SK-N-MC (cell line): ENCODE data around the gene SETD2.
"Not testable (repeated sequence)": the region's sequence is repeated elsewhere in the genome, so short reads cannot be mapped to it uniquely, and the experiment has no call there.

Source experiments
- DNase-seq: peaks from one replicate; pipeline ENCODE4 v3.0.0-alpha.2; 2011; ENCODE audit warnings: low read depth, low spot score
- H3K27ac ChIP-seq: fragments of 200-600 bp; sonication (generic); 2 replicates; pipeline ENCODE4 v1.5.1; 2016; ENCODE audit warnings: mixed run types
- H3K36me3 ChIP-seq: fragments of 200-600 bp; sonication (generic); 2 replicates; pipeline ENCODE4 v1.6.1; 2017; ENCODE audit warnings: antibody characterized with exemption, low read length, mixed read lengths; ENCODE audit not compliant: insufficient read depth
- H3K4me3 ChIP-seq: fragments of 200-600 bp; sonication (generic); 2 replicates; pipeline ENCODE4 v1.5.1; 2016
- H3K9ac ChIP-seq: fragments of 200-600 bp; sonication (generic); 2 replicates; pipeline ENCODE4 v1.8.0; 2017; ENCODE audit warnings: mixed run types, mixed read lengths; ENCODE audit not compliant: insufficient read length
- H3K9me3 ChIP-seq: fragments of 200-600 bp; sonication (generic); 2 replicates; pipeline ENCODE4 v1.6.1; 2017; ENCODE audit warnings: low read depth, mild to moderate bottlenecking, antibody characterized with exemption, low read length, moderate library complexity, mixed read lengths
- EZH2 ChIP-seq: fragments of 200-600 bp; sonication (generic); IDR thresholded peaks from one replicate; pipeline ENCODE4 v1.6.1; 2017; ENCODE audit warnings: antibody characterized with exemption
- FOXP2 ChIP-seq: optimal IDR thresholded peaks from 2 replicates; pipeline ENCODE3; 2011; ENCODE audit warnings: mild to moderate bottlenecking, moderate library complexity; ENCODE audit not compliant: insufficient read depth; ENCODE audit errors: extremely low read length, control extremely low read depth
- POLR2AphosphoS5 ChIP-seq: IDR thresholded peaks from 2 replicates; pipeline ENCODE4 v1.6.1; 2012; ENCODE audit warnings: mild to moderate bottlenecking, low read depth, low read length, borderline replicate concordance

SETD2 gene

GRCh38 chr3:47134311-47134710, 29.6 kb downstream of the SETD2 start:
- no peak overlapping the region for H3K27ac ChIP-seq
- no peaks in the 10 kb centered on the region for H3K36me3 ChIP-seq
- no peaks in the 10 kb centered on the region for H3K9me3 ChIP-seq
- TF ChIP-seq FOXP2 (no peak), POLR2AphosphoS5 (no peak), EZH2 (no peak)
- H3K9ac ChIP-seq: no peak overlapping the region
- no peak overlapping the region for H3K4me3 ChIP-seq
- no peak for DNase-seq

- Histone ChIP-seq H3K4me3 (no peak overlapping the region), H3K9me3 (no peaks in the 10 kb centered on the region), H3K27ac (no peak overlapping the region), H3K9ac (no peak overlapping the region), H3K36me3 (no peaks in the 10 kb centered on the region)
- no peak for TF ChIP-seq POLR2AphosphoS5
- no peak for TF ChIP-seq FOXP2
- TF ChIP-seq EZH2: no peak
- no peak for DNase-seq
These were observed 30.3 kb downstream of the SETD2 start for GRCh38 chr3:47133641-47134040.

DNA sequence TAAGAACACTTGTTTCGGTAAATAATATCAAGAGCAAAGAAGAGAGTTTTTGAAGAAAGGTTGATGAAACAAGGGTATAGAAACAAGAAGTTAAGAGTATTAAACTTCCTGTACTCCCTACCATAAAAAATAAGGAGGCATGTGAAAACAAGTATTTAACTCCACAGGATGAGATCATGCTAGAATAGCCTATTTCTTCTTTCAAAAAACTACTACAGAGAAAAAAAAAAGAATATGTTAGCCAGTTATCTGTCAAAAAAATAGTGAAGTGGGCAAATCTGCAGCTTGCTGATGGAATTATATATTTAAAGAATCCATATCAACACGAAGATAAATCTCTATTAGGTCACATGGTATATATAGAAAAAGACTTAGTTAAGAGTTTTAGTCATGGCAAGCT, 33.4 kb downstream of the SETD2 start:
- TF ChIP-seq POLR2AphosphoS5: no peak
- no peak for TF ChIP-seq FOXP2
- no peak for TF ChIP-seq EZH2
- no peak for DNase-seq
- Histone ChIP-seq H3K9ac (no peak overlapping the region), H3K9me3 (no peaks in the 10 kb centered on the region), H3K4me3 (no peak overlapping the region), H3K27ac (no peak overlapping the region), H3K36me3 (no peaks in the 10 kb centered on the region)

GRCh38 chr3:47128137-47128536, 35.8 kb downstream of the SETD2 start:
- H3K9me3 ChIP-seq: no peaks in the 10 kb centered on the region

GRCh38 chr3:47123857-47124256, 40.1 kb downstream of the SETD2 start:
- H3K9me3 ChIP-seq: no peaks in the 10 kb centered on the region
- H3K9ac ChIP-seq: no peak overlapping the region
- H3K4me3 ChIP-seq: no peak overlapping the region
- H3K27ac ChIP-seq: no peak overlapping the region
- no peak for TF ChIP-seq FOXP2
- TF ChIP-seq POLR2AphosphoS5: no peak
- no peak for TF ChIP-seq EZH2
- peaks cover 29% of the 10 kb centered on the region for H3K36me3 ChIP-seq
- no peak for DNase-seq

More at GRCh38 chr3:47128137-47128536, 35.8 kb downstream of the SETD2 start:
- no peak overlapping the region for H3K27ac ChIP-seq
- H3K4me3 ChIP-seq: no peak overlapping the region
- peaks cover 12% of the 10 kb centered on the region for H3K36me3 ChIP-seq
- TF ChIP-seq POLR2AphosphoS5: no peak
- no peak for TF ChIP-seq EZH2
- TF ChIP-seq FOXP2: no peak
- DNase-seq: no peak
- no peak overlapping the region for H3K9ac ChIP-seq

GRCh38 chr3:47121409-47121808, 42.5 kb downstream of the SETD2 start:
- no peak for DNase-seq
- Histone ChIP-seq H3K27ac (no peak overlapping the region), H3K4me3 (no peak overlapping the region), H3K9me3 (no peaks in the 10 kb centered on the region), H3K9ac (no peak overlapping the region), H3K36me3 (peaks cover 34% of the 10 kb centered on the region)
- no peak for TF ChIP-seq EZH2
- no peak for TF ChIP-seq FOXP2
- no peak for TF ChIP-seq POLR2AphosphoS5

GRCh38 chr3:47120138-47120537, 43.8 kb downstream of the SETD2 start:
- H3K4me3 ChIP-seq: no peak overlapping the region
- no peak overlapping the region for H3K9ac ChIP-seq
- H3K27ac ChIP-seq: no peak overlapping the region
- DNase-seq: no peak
- no peak for TF ChIP-seq EZH2
- H3K36me3 ChIP-seq: peaks cover 34% of the 10 kb centered on the region
- H3K9me3 ChIP-seq: no peaks in the 10 kb centered on the region

DNA sequence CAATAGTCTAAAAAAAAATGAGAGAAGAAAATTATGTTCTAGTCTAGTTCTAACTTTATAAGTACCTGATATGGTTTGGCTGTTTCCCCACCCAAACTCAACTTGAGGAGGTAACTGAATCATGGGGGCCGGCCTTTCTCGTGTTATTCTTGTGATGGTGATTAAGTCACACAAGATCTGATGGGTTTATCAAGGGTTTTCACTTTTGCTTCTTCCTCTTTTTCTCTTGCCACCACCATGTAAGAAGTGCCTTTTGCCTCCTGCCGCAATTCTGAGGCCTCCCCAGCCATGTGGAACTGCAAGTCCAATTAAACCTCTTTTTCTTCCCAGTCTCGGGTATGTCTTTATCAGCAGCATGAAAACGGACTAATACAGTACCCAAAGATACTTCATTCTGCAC, 44.5 kb downstream of the SETD2 start:
- H3K4me3 ChIP-seq, DNase-seq, H3K9ac ChIP-seq, H3K9me3 ChIP-seq, H3K27ac ChIP-seq: not testable (repeated sequence)
- H3K36me3 ChIP-seq: peaks cover 34% of the 10 kb centered on the region

DNA sequence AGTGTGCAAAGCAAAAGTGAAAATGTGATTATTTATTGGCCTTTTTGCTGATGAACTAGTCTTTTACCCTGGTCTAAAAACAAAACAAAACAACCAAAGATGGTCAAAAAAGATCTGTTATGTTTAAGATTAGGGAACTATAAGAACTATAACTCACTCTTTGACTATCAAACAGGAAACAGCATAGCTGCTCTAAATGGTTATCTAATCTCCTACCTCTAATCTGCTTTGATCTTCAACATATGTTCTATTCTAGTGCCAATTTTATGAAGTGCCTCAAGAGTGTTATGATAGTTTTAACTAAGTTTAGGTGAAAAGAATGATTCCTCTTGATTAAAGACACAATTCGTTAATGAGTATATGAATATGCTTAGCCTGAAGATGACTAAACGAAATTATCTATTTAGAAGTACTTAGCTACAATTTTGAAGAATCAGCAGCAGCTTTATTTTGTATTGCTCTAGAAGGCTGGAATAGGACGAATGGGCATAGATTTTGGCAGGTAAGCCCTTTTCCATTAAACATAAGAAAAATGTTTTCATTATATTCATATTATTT, 46.0 kb downstream of the SETD2 start:
- Histone ChIP-seq H3K9me3 (no peaks in the 10 kb centered on the region), H3K36me3 (peaks cover 29% of the 10 kb centered on the region), H3K27ac (peak overlapping the region; percentile 25; the same call in 1 of the 2 replicates), H3K9ac (no peak overlapping the region), H3K4me3 (no peak overlapping the region)
- DNase-seq: no peak
- TF ChIP-seq EZH2: no peak
- TF ChIP-seq POLR2AphosphoS5: no peak

GRCh38 chr3:47115524-47115923, 48.4 kb downstream of the SETD2 start:
- not testable (repeated sequence) for H3K9ac ChIP-seq, DNase-seq, H3K4me3 ChIP-seq, H3K27ac ChIP-seq, H3K9me3 ChIP-seq
- H3K36me3 ChIP-seq: peaks cover 16% of the 10 kb centered on the region; the same call in 1 of the 2 replicates
